HL-60 (cell line): ENCODE data around the gene DAB2IP.

Experiments used
- DNase-seq, 2 experiments: peaks; one replicate each; pipeline ENCODE4 v3.0.0-alpha.2; 2010 to 2020; ENCODE audit warnings: low read depth in 1 of 2, low spot score in 1 of 2
- H3K27ac ChIP-seq: fragments of 250-450 bp; sonication (Bioruptor Pico); replicated peaks from 2 replicates; pipeline ENCODE4 v1.5.1; 2020; ENCODE audit warnings: mild to moderate bottlenecking, moderate library complexity
- H3K27me3 ChIP-seq: fragments of 250-450 bp; sonication (Bioruptor Pico); 2 replicates; pipeline ENCODE4 v1.5.1; 2021; ENCODE audit warnings: mild to moderate bottlenecking, moderate library complexity; ENCODE audit not compliant: insufficient read depth, poor library complexity, severe bottlenecking
- H3K4me3 ChIP-seq: replicated peaks from 2 replicates; pipeline ENCODE4 v1.5.1; 2011; ENCODE audit warnings: mild to moderate bottlenecking, control low read depth, low read length; ENCODE audit not compliant: insufficient read depth
- GABPA ChIP-seq: IDR thresholded peaks from 2 replicates; pipeline ENCODE4 v1.6.1; 2012; ENCODE audit warnings: low read depth
- POLR2AphosphoS5 ChIP-seq: IDR thresholded peaks from 2 replicates; pipeline ENCODE4 v1.6.1; 2012; ENCODE audit warnings: low read depth
- SPI1 ChIP-seq: IDR thresholded peaks from 2 replicates; pipeline ENCODE4 v1.6.1; 2012; ENCODE audit warnings: low read depth, mild to moderate bottlenecking, borderline replicate concordance
- TF ChIP-seq, protein P1 (sequence below): IDR thresholded peaks from 2 replicates; pipeline ENCODE4 v1.6.1; 2012; ENCODE audit warnings: low read depth; ENCODE audit not compliant: insufficient replicate concordance
- TF ChIP-seq, protein P2 (sequence below): IDR thresholded peaks from one replicate; pipeline ENCODE4 v1.5.1; 2011; ENCODE audit warnings: low read length, control low read depth, inconsistent platforms; ENCODE audit not compliant: insufficient read depth

DAB2IP gene

GRCh38 chr9:121650217-121651007, 1.0 kb upstream of the DAB2IP start:
- Histone ChIP-seq H3K4me3 (no peak overlapping the region), H3K27me3 (peaks cover 44% of the 10 kb centered on the region), H3K27ac (no peak overlapping the region)
- no peak for DNase-seq
- TF ChIP-seq POLR2AphosphoS5: no peak
- TF ChIP-seq, protein P1, sequence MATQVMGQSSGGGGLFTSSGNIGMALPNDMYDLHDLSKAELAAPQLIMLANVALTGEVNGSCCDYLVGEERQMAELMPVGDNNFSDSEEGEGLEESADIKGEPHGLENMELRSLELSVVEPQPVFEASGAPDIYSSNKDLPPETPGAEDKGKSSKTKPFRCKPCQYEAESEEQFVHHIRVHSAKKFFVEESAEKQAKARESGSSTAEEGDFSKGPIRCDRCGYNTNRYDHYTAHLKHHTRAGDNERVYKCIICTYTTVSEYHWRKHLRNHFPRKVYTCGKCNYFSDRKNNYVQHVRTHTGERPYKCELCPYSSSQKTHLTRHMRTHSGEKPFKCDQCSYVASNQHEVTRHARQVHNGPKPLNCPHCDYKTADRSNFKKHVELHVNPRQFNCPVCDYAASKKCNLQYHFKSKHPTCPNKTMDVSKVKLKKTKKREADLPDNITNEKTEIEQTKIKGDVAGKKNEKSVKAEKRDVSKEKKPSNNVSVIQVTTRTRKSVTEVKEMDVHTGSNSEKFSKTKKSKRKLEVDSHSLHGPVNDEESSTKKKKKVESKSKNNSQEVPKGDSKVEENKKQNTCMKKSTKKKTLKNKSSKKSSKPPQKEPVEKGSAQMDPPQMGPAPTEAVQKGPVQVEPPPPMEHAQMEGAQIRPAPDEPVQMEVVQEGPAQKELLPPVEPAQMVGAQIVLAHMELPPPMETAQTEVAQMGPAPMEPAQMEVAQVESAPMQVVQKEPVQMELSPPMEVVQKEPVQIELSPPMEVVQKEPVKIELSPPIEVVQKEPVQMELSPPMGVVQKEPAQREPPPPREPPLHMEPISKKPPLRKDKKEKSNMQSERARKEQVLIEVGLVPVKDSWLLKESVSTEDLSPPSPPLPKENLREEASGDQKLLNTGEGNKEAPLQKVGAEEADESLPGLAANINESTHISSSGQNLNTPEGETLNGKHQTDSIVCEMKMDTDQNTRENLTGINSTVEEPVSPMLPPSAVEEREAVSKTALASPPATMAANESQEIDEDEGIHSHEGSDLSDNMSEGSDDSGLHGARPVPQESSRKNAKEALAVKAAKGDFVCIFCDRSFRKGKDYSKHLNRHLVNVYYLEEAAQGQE: no peak

DNA sequence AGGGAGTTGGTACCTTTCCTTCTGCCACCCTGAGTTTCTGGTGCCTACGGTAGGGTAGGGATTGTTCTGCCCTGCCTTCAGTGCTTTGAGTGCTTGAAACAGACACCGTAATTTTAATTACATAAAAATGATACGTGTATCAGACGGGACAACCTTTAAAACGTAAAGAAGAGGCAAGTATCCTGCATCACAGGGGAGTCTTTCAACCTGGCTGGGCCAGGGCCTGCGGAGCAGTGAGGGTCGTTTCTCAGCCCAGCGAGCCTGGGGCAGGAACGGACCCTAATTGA, 483 bp upstream of the DAB2IP start:
- Histone ChIP-seq H3K27me3 (peaks cover 44% of the 10 kb centered on the region), H3K27ac (no peak overlapping the region), H3K4me3 (no peak overlapping the region)
- no peak for DNase-seq
- TF ChIP-seq, protein P2, sequence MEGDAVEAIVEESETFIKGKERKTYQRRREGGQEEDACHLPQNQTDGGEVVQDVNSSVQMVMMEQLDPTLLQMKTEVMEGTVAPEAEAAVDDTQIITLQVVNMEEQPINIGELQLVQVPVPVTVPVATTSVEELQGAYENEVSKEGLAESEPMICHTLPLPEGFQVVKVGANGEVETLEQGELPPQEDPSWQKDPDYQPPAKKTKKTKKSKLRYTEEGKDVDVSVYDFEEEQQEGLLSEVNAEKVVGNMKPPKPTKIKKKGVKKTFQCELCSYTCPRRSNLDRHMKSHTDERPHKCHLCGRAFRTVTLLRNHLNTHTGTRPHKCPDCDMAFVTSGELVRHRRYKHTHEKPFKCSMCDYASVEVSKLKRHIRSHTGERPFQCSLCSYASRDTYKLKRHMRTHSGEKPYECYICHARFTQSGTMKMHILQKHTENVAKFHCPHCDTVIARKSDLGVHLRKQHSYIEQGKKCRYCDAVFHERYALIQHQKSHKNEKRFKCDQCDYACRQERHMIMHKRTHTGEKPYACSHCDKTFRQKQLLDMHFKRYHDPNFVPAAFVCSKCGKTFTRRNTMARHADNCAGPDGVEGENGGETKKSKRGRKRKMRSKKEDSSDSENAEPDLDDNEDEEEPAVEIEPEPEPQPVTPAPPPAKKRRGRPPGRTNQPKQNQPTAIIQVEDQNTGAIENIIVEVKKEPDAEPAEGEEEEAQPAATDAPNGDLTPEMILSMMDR: no peak
- TF ChIP-seq SPI1: no peak
- TF ChIP-seq GABPA: no peak
- TF ChIP-seq POLR2AphosphoS5: no peak
- TF ChIP-seq, protein P1: no peak

- TF ChIP-seq, protein P2: no peak
- TF ChIP-seq POLR2AphosphoS5 (no peak), GABPA (no peak), SPI1 (no peak)
- TF ChIP-seq, protein P1: no peak
- Histone ChIP-seq H3K27me3 (peaks cover 44% of the 10 kb centered on the region), H3K4me3 (no peak overlapping the region), H3K27ac (no peak overlapping the region)
- DNase-seq: no peak
Measured at GRCh38 chr9:121652021-121652837, 795 bp downstream of the DAB2IP start.
